Natural killer cell treated with Interleukin-12 subunit alpha and Interleukin-12 subunit beta and Interleukin-15 and Interleukin-18, amount 100 ng/mL, for 72 hours (primary cell): ENCODE results near the gene PLOD1. TPM values are rescaled to one million over a fixed set of nuclear protein-coding genes. Genes with fewer than 3 reads are reported as not detected.

Experiments used
- ATAC-seq, 2 donors: fragments of 150-1000 bp; cut with Tn5 transposase in 1 of 2; sonication (Bioruptor Pico), chemical (Tn5 transposase) in 1 of 2; 2 replicates each; pipeline ENCODE4 v1.10.0; 2021
- DNase-seq: peaks from one replicate; pipeline ENCODE4 v3.0.0; 2022; ENCODE audit warnings: low spot score
- H3K27ac Mint-ChIP-seq, 2 donors: 1 replicate in 1 of 2; 2 replicates in 1 of 2; pipeline ENCODE4 v1.8.0; 2022; ENCODE audit warnings: mixed read lengths in 2 of 2, mild to moderate bottlenecking in 1 of 2, moderate library complexity in 1 of 2
- H3K27me3 Mint-ChIP-seq, 2 donors: 1 replicate in 1 of 2; 2 replicates in 1 of 2; pipeline ENCODE4 v1.8.0; 2022; ENCODE audit warnings: mixed read lengths in 2 of 2
- H3K36me3 Mint-ChIP-seq: one replicate; pipeline ENCODE4 v1.8.0; 2022; ENCODE audit warnings: mixed read lengths
- H3K4me1 Mint-ChIP-seq, 2 donors: 1 replicate in 1 of 2; 2 replicates in 1 of 2; pipeline ENCODE4 v1.8.0; 2022; ENCODE audit warnings: low read depth in 2 of 2, mixed read lengths in 2 of 2, mild to moderate bottlenecking in 1 of 2
- H3K4me3 Mint-ChIP-seq: one replicate; pipeline ENCODE4 v1.8.0; 2022; ENCODE audit warnings: mixed read lengths
- H3K9me3 Mint-ChIP-seq: 2 replicates; pipeline ENCODE4 v1.8.0; 2022; ENCODE audit warnings: mixed read lengths
- total RNA-seq, 2 donors: library from RNA; stranded (reverse); gene quantifications; one replicate each; pipeline ENCODE4 v1.2.3, GENCODE V29; 2022

PLOD1 gene
- total RNA-seq, 2 donors from 2014 or later: 50.7 to 72.4 TPM

DNA sequence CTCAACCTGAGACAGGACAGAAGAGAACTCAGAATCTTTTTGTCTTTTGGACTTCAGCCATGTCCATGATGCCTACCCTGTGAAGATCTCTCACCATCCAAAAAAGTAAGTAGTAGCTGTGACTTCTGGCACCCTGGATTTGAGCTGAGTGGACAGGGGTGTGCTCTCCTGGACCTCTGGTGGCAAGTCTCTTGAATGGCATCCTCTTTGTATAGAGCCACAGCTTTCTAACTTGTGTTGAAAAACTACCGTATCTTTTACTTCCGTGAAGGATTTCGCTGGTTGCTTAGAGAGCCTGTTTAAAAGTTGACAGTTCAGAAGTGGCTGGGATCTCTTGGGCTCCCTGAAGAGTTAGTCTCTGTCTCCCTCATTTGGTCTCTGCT, 47.5 kb downstream of the PLOD1 start:
- Mint-ChIP-seq H3K36me3 (peaks cover 14% of the 10 kb centered on the region), H3K4me1 (peaks cover 32 to 42% of the 10 kb centered on the region in 2 donors), H3K4me3 (peak overlapping the region; percentile 99), H3K27me3 (no peaks in the 10 kb centered on the region), H3K27ac (peak overlapping the region; percentile 72 to 97), H3K9me3 (no peaks in the 10 kb centered on the region)
- DNase-seq: no peak
- ATAC-seq: no peak

DNA sequence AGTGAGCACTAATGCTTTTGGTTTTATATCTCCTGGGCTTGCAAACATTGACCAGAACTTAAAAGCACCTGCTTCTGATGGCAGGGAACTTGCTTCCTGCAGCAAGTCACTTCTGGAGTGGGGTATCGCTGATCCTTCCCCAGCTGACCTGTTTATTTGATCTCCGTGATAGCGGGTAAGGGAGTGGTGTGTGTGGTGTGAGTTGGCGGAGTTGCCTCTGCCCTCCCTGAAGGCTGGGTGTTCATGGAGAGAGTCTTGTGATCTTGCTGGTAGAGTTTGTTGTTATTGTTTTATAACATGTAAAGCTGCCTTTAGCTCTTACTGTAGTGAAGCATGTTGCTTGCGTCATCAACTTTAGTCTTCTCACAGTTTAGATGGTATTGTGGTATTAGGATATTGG, 49.6 kb downstream of the PLOD1 start:
- no peak overlapping the region for H3K4me3 Mint-ChIP-seq
- ATAC-seq (no peak), DNase-seq (no peak)
- no peaks in the 10 kb centered on the region for H3K9me3 Mint-ChIP-seq
- no peaks in the 10 kb centered on the region for H3K27me3 Mint-ChIP-seq
- H3K4me1 Mint-ChIP-seq: peaks cover 36 to 45% of the 10 kb centered on the region in 2 donors
- H3K36me3 Mint-ChIP-seq: peaks cover 17% of the 10 kb centered on the region
- no peak overlapping the region for H3K27ac Mint-ChIP-seq

GRCh38 chr1:11984576-11984975, 50.1 kb downstream of the PLOD1 start:
- Mint-ChIP-seq H3K4me1 (peaks cover 38 to 47% of the 10 kb centered on the region in 2 donors), H3K9me3 (no peaks in the 10 kb centered on the region), H3K27ac (no peak overlapping the region), H3K4me3 (no peak overlapping the region), H3K27me3 (no peaks in the 10 kb centered on the region), H3K36me3 (peaks cover 20% of the 10 kb centered on the region)
- ATAC-seq: no peak
- DNase-seq: no peak

GRCh38 chr1:11985171-11985570, 50.7 kb downstream of the PLOD1 start:
- Mint-ChIP-seq H3K4me1 (peaks cover 40 to 46% of the 10 kb centered on the region in 2 donors), H3K4me3 (no peak overlapping the region), H3K9me3 (no peaks in the 10 kb centered on the region), H3K36me3 (peaks cover 20% of the 10 kb centered on the region), H3K27ac (no peak overlapping the region), H3K27me3 (no peaks in the 10 kb centered on the region)
- ATAC-seq (no peak), DNase-seq (no peak)

- Mint-ChIP-seq H3K4me3 (peak overlapping the region; percentile 37), H3K36me3 (peaks cover 25% of the 10 kb centered on the region), H3K27me3 (no peaks in the 10 kb centered on the region), H3K9me3 (no peaks in the 10 kb centered on the region), H3K4me1 (peaks cover 42 to 49% of the 10 kb centered on the region in 2 donors), H3K27ac (peak overlapping the region in 1 of 2 donors; percentile 23)
- no peak for ATAC-seq
- no peak for DNase-seq
Observed at GRCh38 chr1:11985851-11986250, 51.3 kb downstream of the PLOD1 start.

- Mint-ChIP-seq H3K27ac (peak overlapping the region in 1 of 2 donors; percentile 82), H3K4me3 (no peak overlapping the region), H3K27me3 (no peaks in the 10 kb centered on the region), H3K9me3 (no peaks in the 10 kb centered on the region), H3K36me3 (peaks cover 27% of the 10 kb centered on the region), H3K4me1 (peaks cover 25 to 26% of the 10 kb centered on the region in 2 donors)
- ATAC-seq (no peak), DNase-seq (no peak)
Observed at GRCh38 chr1:11989669-11990068, 55.2 kb downstream of the PLOD1 start.

GRCh38 chr1:11990303-11991032, 56.0 kb downstream of the PLOD1 start:
- Mint-ChIP-seq H3K27me3 (no peaks in the 10 kb centered on the region), H3K9me3 (no peaks in the 10 kb centered on the region), H3K4me3 (no peak overlapping the region), H3K4me1 (peaks cover 24 to 26% of the 10 kb centered on the region in 2 donors), H3K27ac (peak overlapping the region in 1 of 2 donors; percentile 82), H3K36me3 (peaks cover 27% of the 10 kb centered on the region)
- ATAC-seq: no peak
- no peak for DNase-seq

DNA sequence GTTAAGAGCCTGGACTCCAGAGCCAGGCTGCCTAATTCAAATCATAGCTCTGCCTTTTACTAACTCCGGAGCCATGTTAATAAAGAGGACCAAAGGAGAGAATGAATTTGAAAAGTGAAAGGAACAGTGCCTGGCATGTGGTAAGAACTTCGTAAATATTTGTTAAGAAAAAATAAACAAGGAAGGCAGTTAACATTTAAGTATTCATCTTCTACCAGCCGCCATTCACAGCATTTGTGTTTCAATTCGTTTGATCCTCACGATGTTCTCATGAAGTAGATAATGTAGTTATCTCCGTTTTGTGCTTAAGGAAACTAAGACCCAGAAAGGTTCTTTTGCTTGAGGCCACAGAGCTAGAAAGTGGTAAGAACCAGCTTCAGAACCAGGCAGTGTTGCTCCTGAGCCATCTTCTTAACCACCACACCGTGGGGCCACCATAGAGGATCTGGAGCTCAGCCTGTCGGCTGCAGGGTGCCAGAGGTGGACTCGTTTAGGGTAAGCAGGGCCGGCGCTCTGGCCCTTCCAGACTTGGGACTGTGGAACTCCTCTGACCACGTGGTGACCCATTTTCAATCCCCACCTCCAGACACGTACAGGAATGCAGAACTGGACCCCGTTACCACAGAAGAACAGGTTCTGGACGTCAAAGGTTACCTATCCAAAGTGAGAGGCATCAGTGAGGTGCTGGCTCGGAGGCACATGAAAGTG, 57.6 kb downstream of the PLOD1 start:
- no peaks in the 10 kb centered on the region for H3K9me3 Mint-ChIP-seq
- ATAC-seq (no peak), DNase-seq (no peak)
- H3K36me3 Mint-ChIP-seq: peaks cover 21% of the 10 kb centered on the region
- no peak overlapping the region for H3K4me3 Mint-ChIP-seq
- H3K27me3 Mint-ChIP-seq: no peaks in the 10 kb centered on the region
- no peak overlapping the region for H3K27ac Mint-ChIP-seq
- peaks cover 18 to 19% of the 10 kb centered on the region in 2 donors for H3K4me1 Mint-ChIP-seq

DNA sequence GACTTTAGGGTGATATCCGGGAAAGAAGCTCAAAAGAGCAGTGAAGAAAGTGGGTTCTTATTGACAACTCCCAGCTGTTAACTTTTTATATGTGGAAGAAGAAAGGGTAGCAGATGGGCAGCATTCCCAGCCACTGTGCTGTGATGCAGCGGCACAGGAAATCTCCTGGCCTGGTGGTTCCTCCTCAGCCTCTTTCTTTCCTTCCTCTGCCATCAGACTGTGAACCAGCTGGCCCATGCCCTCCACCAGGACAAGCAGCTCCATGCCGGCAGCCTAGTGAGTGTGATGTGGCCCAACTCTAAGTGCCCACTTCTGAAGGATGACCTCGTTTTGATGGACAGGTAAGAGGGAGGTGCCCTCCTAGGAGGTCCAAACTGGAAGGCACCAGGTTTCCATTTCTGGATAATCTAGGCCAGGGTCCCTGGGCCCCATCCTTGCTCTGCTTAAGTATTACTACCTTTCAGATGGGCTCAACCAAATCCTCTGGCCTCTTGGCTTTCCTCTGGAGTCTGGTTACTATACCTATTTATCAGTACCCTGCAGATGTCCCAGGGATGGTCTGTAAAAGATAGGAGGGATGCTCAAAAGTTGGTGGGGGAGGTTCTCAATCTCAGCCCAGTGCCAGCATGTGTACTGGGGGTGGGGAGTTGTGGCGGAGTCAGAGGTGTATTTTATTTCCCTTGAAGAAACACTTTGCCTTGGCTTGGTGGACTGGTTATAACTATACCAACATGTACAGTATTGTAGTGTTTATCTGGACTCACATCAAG, 62.7 kb downstream of the PLOD1 start:
- no peak for ATAC-seq
- H3K4me3 Mint-ChIP-seq: no peak overlapping the region
- H3K36me3 Mint-ChIP-seq: peaks cover 12% of the 10 kb centered on the region

DNA sequence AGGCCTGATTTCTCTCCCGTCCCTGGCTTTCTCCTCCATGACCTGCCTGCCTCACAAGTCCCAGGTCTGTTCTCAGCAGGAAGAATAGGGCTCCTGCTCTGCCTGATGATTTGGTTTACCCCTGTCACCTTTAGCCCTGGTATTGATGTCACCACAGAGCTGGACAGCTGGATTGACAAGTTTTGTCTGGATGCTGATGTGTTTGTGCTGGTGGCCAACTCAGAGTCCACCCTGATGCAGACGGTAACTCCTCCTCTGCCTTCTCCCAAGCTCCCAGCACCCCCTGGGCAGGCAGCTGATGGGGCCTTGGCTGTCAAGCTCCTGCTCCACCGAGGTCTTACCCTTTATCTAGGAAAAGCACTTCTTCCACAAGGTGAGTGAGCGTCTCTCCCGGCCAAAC, 64.1 kb downstream of the PLOD1 start:
- Mint-ChIP-seq H3K27ac (no peak overlapping the region), H3K27me3 (no peaks in the 10 kb centered on the region), H3K36me3 (peaks cover 14% of the 10 kb centered on the region), H3K9me3 (no peaks in the 10 kb centered on the region), H3K4me1 (peaks cover 0 to 4% of the 10 kb centered on the region in 2 donors), H3K4me3 (no peak overlapping the region)
- ATAC-seq: no peak
- no peak for DNase-seq

More for the DNA sequence above, 62.7 kb downstream of the PLOD1 start:
- Mint-ChIP-seq H3K27me3 (no peaks in the 10 kb centered on the region), H3K27ac (no peak overlapping the region), H3K4me1 (no peaks in the 10 kb centered on the region), H3K9me3 (no peaks in the 10 kb centered on the region)
- no peak for DNase-seq

DNA sequence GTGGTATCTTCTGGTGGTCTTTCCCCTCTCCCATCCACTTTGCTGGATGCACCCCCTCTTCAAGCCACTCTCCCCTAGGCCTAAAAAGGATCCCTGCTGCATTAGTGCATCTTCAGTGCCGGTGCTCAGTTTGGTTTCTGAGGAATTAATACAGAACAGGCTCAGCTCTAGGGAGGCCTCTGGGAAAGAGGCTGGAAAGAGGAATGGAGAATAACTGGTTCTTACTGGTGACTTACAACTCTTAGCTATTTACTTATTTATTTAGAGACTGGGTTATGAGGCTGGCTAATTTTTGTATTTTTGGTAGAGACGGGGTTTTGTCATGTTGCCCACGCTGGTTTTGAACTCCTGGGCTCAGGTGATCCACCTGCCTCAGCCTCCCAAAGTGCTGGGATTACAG, 64.7 kb downstream of the PLOD1 start:
- DNase-seq (no peak), ATAC-seq (no peak)
- Mint-ChIP-seq H3K4me3 (no peak overlapping the region), H3K27me3 (no peaks in the 10 kb centered on the region), H3K27ac (no peak overlapping the region), H3K4me1 (peaks cover 0 to 4% of the 10 kb centered on the region in 2 donors), H3K36me3 (peaks cover 14% of the 10 kb centered on the region), H3K9me3 (no peaks in the 10 kb centered on the region)

GRCh38 chr1:12001249-12001917, 66.9 kb downstream of the PLOD1 start:
- Mint-ChIP-seq H3K4me1 (peaks cover 0 to 4% of the 10 kb centered on the region in 2 donors), H3K27ac (peak overlapping the region in 1 of 2 donors; percentile 64), H3K4me3 (no peak overlapping the region), H3K9me3 (no peaks in the 10 kb centered on the region), H3K36me3 (peaks cover 20% of the 10 kb centered on the region), H3K27me3 (no peaks in the 10 kb centered on the region)
- DNase-seq: no peak
- ATAC-seq: no peak

GRCh38 chr1:12001996-12002493, 67.5 kb downstream of the PLOD1 start:
- H3K4me1 Mint-ChIP-seq: peaks cover 0 to 4% of the 10 kb centered on the region in 2 donors
- H3K36me3 Mint-ChIP-seq: peaks cover 20% of the 10 kb centered on the region
- ATAC-seq (no peak), DNase-seq (no peak)
- no peaks in the 10 kb centered on the region for H3K9me3 Mint-ChIP-seq
- no peak overlapping the region for H3K27ac Mint-ChIP-seq
- no peak overlapping the region for H3K4me3 Mint-ChIP-seq
- H3K27me3 Mint-ChIP-seq: no peaks in the 10 kb centered on the region
